Hindlimb muscle (tissue), 1 donor: Measurements from ENCODE around the gene ZNF784. TPM values are rescaled to one million over a fixed set of nuclear protein-coding genes. Genes with fewer than 3 reads are reported as not detected.

Source experiments
- DNase-seq: peaks from one replicate; pipeline ENCODE4 v3.0.0-alpha.2; 2013
- polyA plus RNA-seq: library from polyadenylated mRNA; unstranded; fragments of 120-200 nt; gene quantifications from one replicate; pipeline ENCODE4 v1.2.1, GENCODE V29; 2013; ENCODE audit not compliant: insufficient read length

ZNF784 gene
- polyA plus RNA-seq, 1 donor = 9.3 TPM

GRCh38 chr19:55643003-55643886 lies 18.9 kb upstream of the ZNF784 start, which contains the start of gene ZNF581:
TSS of gene ZNF581 (plus strand) at chr19:55643649. CDS start at chr19:55644572, 923 bp downstream.
- DNase-seq = peak; percentile 83

DNA sequence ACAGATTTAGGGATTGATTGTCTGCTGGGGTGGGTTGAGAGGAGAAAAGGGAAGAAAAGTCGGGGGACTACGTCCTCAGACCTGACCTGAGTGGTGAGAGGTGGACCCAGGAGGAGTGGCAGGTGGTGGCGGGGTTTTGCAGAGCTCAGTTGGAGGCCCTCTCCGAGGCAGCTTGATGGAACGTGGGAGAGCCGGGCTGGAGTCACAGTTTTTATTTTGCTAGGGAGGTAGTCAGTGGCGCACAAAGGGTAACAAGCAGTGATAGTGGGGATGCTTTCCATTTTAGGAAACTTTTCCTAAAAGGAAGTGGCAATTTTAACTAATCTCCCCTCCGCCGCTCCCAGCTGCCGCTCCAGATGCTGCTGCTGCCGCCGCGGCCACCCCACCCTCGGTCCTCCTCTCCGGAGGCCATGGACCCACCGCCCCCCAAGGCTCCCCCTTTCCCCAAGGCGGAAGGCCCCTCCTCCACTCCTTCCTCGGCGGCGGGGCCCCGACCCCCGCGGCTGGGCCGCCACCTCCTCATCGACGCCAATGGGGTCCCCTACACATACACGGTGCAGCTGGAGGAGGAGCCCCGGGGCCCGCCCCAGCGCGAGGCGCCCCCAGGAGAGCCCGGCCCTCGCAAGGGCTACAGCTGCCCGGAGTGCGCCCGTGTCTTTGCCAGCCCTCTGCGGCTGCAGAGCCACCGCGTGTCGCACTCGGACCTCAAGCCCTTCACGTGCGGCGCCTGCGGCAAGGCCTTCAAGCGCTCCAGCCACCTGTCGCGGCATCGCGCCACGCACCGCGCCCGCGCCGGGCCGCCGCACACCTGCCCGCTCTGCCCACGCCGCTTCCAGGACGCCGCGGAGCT lies 18.0 kb upstream of the ZNF784 start:
- DNase-seq = no peak

GRCh38 chr19:55641426-55642152 lies 17.2 kb upstream of the ZNF784 start:
- no peak for DNase-seq

DNA sequence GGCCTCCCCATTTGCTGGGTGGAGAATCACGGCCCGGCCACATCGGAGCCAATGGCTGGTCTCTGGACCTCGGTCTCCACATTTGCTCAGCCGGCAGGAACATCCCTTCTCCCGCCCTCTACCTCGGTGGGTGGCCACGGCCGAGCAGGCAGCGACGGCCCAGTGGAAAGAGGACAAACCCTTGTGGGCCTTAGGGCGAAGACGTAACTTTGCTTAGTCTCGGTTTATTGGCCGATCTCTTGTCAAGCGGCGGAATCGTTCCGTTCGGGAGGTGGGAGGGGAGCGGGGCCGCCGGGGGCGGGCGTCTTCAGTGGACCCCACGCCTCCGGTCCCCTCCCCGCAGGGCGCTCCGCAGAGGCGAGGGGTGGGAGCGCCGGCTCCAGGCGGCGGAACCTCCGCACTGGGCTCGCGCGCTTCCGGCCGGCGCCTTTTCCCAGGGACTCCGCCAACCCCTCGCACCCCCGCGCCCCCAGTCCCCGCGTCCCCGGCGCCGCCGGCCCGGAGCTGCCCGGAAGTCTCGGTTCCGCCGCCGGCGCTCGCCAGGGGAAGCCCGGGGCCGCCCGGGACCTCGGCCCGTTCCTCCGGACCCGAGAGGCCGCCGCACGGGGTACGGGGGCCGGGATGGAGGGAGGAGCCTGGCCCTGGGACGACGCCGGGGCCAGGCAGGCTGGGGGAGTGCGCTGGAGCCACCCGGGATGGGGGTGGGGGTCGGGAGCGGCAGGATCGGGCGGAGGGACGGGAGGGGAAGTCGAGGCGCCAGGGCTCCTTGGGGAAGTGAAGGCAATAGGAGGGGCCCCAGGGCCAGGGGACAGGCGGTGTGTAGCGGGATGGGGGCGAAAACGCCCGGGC lies 16.4 kb upstream of the ZNF784 start, which contains the start of gene ZNF580:
ZNF580 (plus strand) TSS at position 426 of the 849 bp plus-strand sequence. CDS start 1,507 bp downstream, outside the sequence.
- peak; percentile 84 for DNase-seq

DNA sequence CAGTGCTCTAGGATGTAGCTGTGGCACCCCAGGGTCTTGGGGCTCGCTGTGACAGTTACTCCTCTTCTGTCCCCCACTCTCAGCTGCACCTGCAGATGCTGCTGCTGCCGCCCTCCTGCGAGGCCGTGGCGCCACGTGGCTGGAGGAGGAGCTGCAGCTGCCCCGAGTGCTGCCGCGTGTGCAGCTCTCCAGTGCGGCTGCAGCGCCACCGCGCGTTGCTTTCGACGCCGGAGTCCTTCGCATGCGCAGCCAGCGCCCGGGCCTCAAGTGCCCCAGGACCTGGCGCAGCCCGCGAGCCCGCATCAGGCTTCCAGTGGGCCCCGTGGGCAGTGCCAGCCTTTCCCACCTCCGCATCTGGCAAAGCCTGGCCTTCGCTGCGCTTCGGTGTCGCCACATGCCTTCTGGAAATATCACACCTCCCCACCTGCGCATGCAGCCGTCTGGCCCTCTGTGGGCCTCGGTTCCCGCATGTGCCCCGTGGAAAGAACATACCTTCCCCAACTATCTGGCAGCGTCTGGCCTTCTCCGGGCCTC lies 15.7 kb upstream of the ZNF784 start:
- DNase-seq = peak; percentile 77

- DNase-seq = no peak
Measured at GRCh38 chr19:55638864-55639359, 14.5 kb upstream of the ZNF784 start.

DNA sequence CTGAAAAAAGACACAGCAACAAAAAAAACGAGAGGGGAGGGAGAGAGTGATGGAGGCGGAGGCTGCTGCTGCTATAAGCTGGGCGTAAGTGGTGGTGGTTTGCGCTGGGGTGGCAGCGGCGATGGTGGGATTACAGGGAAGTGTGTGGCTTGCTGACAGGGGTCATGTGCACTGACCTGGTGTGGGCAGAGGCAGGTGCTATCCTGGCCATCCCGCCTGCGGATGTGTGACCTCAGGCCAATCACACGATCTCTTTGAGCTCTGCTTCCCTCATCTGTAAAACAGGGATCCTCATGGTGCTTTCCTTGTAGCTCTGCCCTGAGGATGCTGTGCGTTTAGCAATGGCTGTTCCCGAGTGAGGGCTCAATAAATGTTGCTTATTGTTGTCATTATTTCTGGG lies 13.2 kb upstream of the ZNF784 start:
- no peak for DNase-seq

DNA sequence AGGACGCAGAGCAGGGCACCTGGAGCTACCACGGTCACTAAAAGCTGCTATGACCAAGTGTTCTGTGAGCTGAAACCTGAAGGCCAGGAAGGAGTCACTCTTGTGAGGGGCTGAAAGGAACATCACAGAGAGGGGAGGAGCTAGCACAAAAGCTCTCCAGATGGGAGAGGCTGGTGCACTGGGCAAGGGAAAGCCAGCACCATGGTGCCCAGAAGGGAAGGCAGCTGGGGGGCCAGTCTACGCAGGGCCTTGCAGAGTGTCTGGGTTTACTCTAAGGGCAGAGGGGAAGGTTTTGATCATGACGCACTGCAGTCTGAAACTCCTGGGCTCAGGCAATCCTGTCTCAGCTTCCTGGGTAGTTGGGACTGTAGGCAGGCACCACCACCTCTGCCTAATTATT lies 12.4 kb upstream of the ZNF784 start:
- no peak for DNase-seq

DNA sequence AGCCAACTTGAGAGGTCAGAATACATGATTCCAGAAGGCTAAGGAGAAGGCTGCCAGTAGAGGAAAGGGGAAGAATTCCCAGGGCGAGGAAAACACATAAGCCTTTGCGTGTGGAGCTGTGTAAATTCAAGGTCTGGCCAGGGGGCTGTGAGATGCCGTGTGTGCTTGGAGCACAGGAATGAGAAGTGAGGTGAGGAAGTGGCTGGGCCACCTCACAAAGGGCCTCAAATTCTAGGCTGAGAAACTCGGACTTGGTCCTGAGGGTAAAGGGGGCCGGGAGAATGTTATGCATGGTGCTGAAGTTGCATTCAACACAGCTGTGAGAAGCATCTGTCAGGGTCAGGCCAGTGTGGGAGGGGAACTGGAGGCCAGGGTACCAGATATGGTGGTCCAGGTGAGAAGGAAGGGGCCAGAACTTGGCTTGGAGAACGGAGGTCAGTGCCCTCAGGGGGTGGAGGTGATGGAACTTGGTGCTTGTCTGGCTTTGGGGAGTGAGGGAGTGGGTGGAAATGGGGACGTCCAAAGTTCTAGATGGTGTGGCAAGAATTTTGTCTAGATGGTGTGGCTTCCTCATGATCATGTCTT lies 11.6 kb upstream of the ZNF784 start:
- DNase-seq = no peak

- DNase-seq = no peak
Measured at GRCh38 chr19:55635334-55635717, 11.0 kb upstream of the ZNF784 start.

DNA sequence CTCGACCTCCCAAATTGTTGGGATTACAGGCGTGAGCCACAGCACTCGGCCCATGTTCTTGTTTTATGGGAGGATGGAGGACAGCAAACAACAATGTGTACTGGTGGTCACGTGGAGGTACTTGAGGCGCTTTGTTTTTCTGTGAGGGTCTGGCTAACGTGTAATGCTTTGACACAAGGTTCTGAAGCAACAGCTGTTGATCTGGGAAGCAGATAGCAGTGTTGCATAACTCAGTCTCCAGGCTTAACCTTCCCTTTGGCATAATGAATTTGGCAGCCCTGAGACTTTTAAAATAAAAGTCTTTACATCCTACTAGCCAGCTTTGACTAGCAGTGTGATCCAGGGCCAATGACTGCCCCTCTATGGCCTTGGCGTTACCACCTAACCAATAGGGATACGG lies 9.5 kb upstream of the ZNF784 start:
- DNase-seq = no peak

DNA sequence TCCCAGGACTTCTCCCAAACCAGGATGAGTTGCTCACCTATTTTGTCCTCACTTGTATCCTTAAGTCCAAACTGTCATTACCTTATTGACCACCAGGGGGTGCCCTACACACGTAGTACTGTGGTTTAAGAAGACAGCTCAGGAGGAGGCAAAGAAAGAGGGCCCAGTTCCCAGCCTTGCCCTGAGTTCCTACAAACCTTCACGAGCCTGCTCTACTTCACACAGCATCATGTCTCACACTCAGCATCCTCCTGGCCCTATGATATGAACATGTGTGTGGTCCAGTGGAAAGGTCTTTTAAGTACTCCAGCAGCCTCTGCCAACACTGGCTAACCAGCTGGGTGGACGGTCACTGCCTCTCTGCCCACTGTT lies 8.1 kb upstream of the ZNF784 start:
- peak; percentile 90 for DNase-seq

GRCh38 chr19:55626350-55626749 lies 2.0 kb upstream of the ZNF784 start:
- no peak for DNase-seq

- DNase-seq = no peak
Measured at GRCh38 chr19:55625004-55625326, 599 bp upstream of the ZNF784 start.

DNA sequence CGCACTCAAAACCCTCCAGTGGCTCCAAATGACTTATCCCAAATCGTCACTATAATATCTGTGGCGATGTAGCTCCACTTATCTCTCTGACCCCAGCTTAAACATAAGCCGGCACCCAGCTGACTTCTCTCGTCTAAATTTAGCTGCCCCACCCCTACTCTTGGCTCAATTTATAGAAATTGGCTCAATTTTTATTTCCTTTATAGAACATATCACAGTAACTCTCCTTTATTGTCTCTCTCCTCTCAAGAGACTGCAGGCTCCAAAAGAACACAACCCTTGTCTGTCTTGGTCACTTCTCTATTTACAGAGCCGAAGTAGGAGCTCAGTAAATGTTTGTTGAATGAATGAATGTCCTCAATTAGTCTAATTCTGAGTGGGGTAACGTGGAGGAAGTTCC lies 805 bp downstream of the ZNF784 start:
- no peak for DNase-seq

DNA sequence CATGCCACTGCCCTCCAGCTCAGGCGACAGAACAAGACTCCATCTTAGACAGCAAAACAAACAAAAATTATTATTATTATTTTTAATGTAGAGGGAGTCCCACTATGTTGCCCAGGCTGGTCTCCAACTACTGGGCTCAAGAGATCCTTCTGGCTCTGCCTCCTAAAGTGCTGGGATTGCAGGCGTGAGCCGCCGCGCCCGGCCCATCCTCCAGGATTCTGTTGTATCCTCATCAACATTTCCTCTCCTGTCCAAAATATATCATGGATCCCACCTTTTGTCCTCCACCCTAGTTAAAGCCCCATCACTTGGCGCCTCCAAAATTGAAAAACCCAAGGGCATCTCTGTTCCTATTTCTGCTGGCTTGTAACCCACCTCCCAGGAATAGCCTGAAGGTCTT lies 1.2 kb downstream of the ZNF784 start:
- DNase-seq = no peak

- DNase-seq = no peak
Measured at GRCh38 chr19:55622242-55622969, 2.0 kb downstream of the ZNF784 start.

DNA sequence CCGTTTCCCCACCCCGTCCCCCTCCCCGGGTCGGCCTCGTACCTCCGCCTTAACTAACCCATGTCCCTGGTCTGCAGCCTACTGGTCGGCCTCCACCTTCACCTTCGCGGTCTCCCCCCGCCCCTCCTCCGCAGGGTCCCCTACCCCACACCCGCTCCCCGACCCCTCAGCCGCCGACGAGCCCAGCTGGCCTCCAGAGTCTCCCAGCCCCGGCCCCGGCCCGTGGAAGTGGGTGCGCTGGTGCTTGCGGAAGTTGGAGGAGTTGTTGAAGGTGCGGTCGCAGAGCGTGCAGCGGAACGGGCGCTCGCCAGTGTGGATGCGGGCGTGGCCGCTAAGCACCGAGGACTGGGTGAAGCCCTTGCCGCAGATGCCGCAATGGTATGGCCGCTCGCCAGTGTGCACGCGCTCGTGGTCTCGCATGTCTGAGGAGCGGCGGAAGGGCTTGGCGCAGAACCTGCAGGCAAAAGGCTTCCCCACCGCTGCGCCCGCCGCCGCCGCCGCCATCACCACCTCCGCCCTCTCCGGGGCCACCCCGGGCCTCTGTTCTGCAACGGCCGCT lies 2.6 kb downstream of the ZNF784 start:
- DNase-seq = no peak

- no peak for DNase-seq
Measured at GRCh38 chr19:55621205-55621672, 3.1 kb downstream of the ZNF784 start.
